ENCODE results near the gene FARS2. TPM values are rescaled to one million over a fixed set of nuclear protein-coding genes. Genes with fewer than 3 reads are reported as not detected.

FARS2 gene
- total and polyA plus RNA-seq, 2 donors (not counting 1 experiment from before 2014, with no cell fraction given), result 33.0 to 35.5 TPM

DNA sequence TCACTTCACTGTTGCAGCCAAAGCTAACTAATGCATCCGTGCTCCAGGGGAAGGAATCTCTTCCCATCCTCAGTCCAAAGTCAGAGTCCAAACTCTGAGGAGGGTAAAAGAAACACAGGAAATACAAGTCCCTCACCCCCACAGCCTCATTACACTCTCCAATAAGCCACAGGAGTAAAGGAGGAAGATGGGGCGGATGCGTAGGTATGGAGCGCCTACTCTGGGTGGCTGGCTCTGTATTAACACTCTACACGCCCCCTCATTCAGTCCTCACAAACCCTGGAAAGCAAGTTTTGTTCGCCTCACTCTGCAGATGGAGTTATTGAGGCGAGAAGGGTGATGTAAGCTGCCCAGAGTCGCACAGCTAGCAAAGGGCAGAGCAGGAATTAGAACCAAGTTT, 502.6 kb downstream of the FARS2 start:
- Histone ChIP-seq H2AFZ (ENCODE audit: insufficient read depth, low read depth, low read length, poor library complexity, severe bottlenecking) (no peak overlapping the region), H3K27ac (ENCODE audit: low read length in 2 of 2) (no peak overlapping the region), H3K4me3 (ENCODE audit: control extremely low read depth in 1 of 5, extremely low read depth in 1 of 5, insufficient read depth in 1 of 5, low read depth in 2 of 5, low read length in 4 of 5) (no peak overlapping the region), H3K9me3 (ENCODE audit: control extremely low read depth in 1 of 3, control insufficient read depth in 2 of 3, insufficient read depth in 1 of 3, low read length in 2 of 3) (peaks cover 0 to 5% (median 0%) of the 10 kb centered on the region in 3 donors), H3K36me3 (replicated peaks in 1 of 2; ENCODE audit: control extremely low read depth in 1 of 2, control insufficient read depth in 1 of 2, extremely low read depth in 1 of 2, insufficient read depth in 2 of 2, low read length in 1 of 2) (peaks cover 0 to 2% of the 10 kb centered on the region in 2 experiments), H3K79me2 (ENCODE audit: control insufficient read depth, insufficient read depth, low read length) (no peaks in the 10 kb centered on the region), H3K9ac (ENCODE audit: low read length) (no peak overlapping the region), H3K4me2 (replicated peaks; ENCODE audit: low read depth, low read length, poor library complexity, severe bottlenecking) (peak overlapping the region; percentile 25), H3K4me1 (ENCODE audit: control insufficient read depth in 2 of 2, insufficient read depth in 2 of 2, low read length in 2 of 2) (peaks cover 18 to 21% of the 10 kb centered on the region in 2 donors), H4K20me1 (ENCODE audit: control insufficient read depth, insufficient read depth, low read length, poor library complexity, severe bottlenecking) (no peaks in the 10 kb centered on the region), H3K27me3 (replicated peaks in 1 of 4; ENCODE audit: control extremely low read depth in 1 of 4, control insufficient read depth in 3 of 4, insufficient read depth in 4 of 4, low read length in 3 of 4) (no peaks in the 10 kb centered on the region)
- H3K27me3 Mint-ChIP-seq, result no peaks in the 10 kb centered on the region
- ATAC-seq (ENCODE audit: low read depth) (peak; percentile 81), DNase-seq (peak; percentile 42)
- ChIA-PET CTCF (interaction anchor here (0.9 to 2.1 kb wide), 5 partner anchors 8 to 783 kb away, joined by 3 to 8 read pairs (median 3); no protein-coding TSS in a partner anchor), POLR2A (no interaction called here)
- intact Hi-C loops (cut with micrococcal nuclease), result loop anchor here (10.0 kb wide), 1 partner anchor 289 kb away; no protein-coding TSS in a partner anchor
- peak overlapping the region; percentile 44 for H3K4me3 Mint-ChIP-seq
- TF ChIP-seq EZH2 (IDR thresholded peaks at IDR 0.05; ENCODE audit: borderline replicate concordance, insufficient read depth, low read depth, low read length, poor library complexity, severe bottlenecking) (no peak), CTCF (IDR thresholded peaks at IDR 0.05) (no peak)
- peak overlapping the region; percentile 88 for H3K27ac Mint-ChIP-seq
- H3K9me3 Mint-ChIP-seq (ENCODE audit: insufficient read depth), result no peaks in the 10 kb centered on the region
- peaks cover 39% of the 10 kb centered on the region for H3K4me1 Mint-ChIP-seq
- 0% methylated on average over 1 of the region's 8 CpGs for WGBS (ENCODE audit: insufficient coverage)

DNA sequence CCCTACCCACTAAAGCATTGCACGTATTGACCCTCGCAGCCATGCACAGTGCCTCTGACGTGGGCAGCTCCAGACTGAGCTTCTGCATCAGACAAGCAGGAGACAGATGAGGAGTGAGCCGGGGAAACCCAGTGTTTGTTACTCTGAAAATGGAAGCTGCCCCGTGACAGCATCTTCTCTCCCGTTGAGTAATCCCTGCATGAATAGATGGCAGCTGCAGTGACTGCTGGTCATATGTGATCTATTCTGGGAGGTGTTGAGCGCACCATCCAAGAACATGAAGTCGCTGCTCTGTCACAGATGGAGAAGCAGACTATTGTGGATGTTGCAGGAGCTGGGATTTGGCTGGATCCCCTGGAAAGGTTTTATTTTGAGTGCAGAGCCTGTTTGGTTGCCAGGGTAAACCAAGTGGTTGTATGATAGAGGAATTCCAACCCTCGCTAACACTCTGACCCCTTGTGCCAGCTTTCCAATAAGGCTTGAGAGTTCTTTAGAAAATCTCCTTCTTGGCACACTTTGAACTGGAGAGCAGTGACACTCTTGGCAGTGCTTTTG, 503.2 kb downstream of the FARS2 start:
- no peaks in the 10 kb centered on the region for H3K9me3 Mint-ChIP-seq (ENCODE audit: insufficient read depth)
- ChIA-PET CTCF (interaction anchor here (0.9 to 2.1 kb wide), 5 partner anchors 9 to 295 kb away, joined by 3 to 8 read pairs (median 3); no protein-coding TSS in a partner anchor), POLR2A (no interaction called here)
- H3K27me3 ChIP-seq (replicated peaks in 1 of 4; ENCODE audit: control extremely low read depth in 1 of 4, control insufficient read depth in 3 of 4, insufficient read depth in 4 of 4, low read length in 3 of 4), result no peaks in the 10 kb centered on the region
- TF ChIP-seq CTCF (IDR thresholded peaks at IDR 0.05), result no peak
- no peak for TF ChIP-seq EZH2 (IDR thresholded peaks at IDR 0.05; ENCODE audit: borderline replicate concordance, insufficient read depth, low read depth, low read length, poor library complexity, severe bottlenecking)
- WGBS (ENCODE audit: insufficient coverage), result 54% methylated on average over 7 of the region's 9 CpGs
- DNase-seq, result no peak
- no peak overlapping the region for H3K4me3 ChIP-seq (ENCODE audit: control extremely low read depth in 1 of 5, extremely low read depth in 1 of 5, insufficient read depth in 1 of 5, low read depth in 2 of 5, low read length in 4 of 5)
- peak; percentile 39 for ATAC-seq (ENCODE audit: low read depth)
- peaks cover 0 to 11% (median 0%) of the 10 kb centered on the region in 3 donors for H3K9me3 ChIP-seq (ENCODE audit: control extremely low read depth in 1 of 3, control insufficient read depth in 2 of 3, insufficient read depth in 1 of 3, low read length in 2 of 3)
- peaks cover 0 to 2% of the 10 kb centered on the region in 2 experiments for H3K36me3 ChIP-seq (replicated peaks in 1 of 2; ENCODE audit: control extremely low read depth in 1 of 2, control insufficient read depth in 1 of 2, extremely low read depth in 1 of 2, insufficient read depth in 2 of 2, low read length in 1 of 2)
- peak overlapping the region; percentile 25 for H3K4me2 ChIP-seq (replicated peaks; ENCODE audit: low read depth, low read length, poor library complexity, severe bottlenecking)
- H3K4me1 Mint-ChIP-seq, result peaks cover 39% of the 10 kb centered on the region
- no peaks in the 10 kb centered on the region for H3K79me2 ChIP-seq (ENCODE audit: control insufficient read depth, insufficient read depth, low read length)
- H3K27me3 Mint-ChIP-seq, result no peaks in the 10 kb centered on the region
- intact Hi-C loops (cut with micrococcal nuclease), result loop anchor here (10.0 kb wide), 1 partner anchor 290 kb away; no protein-coding TSS in a partner anchor
- peaks cover 18 to 21% of the 10 kb centered on the region in 2 donors for H3K4me1 ChIP-seq (ENCODE audit: control insufficient read depth in 2 of 2, insufficient read depth in 2 of 2, low read length in 2 of 2)
- H4K20me1 ChIP-seq (ENCODE audit: control insufficient read depth, insufficient read depth, low read length, poor library complexity, severe bottlenecking), result peaks cover 1% of the 10 kb centered on the region
- H3K4me3 Mint-ChIP-seq, result peak overlapping the region; percentile 44
- H3K27ac ChIP-seq (ENCODE audit: low read length in 2 of 2), result no peak overlapping the region
- H3K9ac ChIP-seq (ENCODE audit: low read length), result no peak overlapping the region
- H2AFZ ChIP-seq (ENCODE audit: insufficient read depth, low read depth, low read length, poor library complexity, severe bottlenecking), result no peak overlapping the region
- H3K27ac Mint-ChIP-seq, result peak overlapping the region; percentile 88
